Osteoblast (primary cell): ENCODE data around the gene CS. TPM values are rescaled to one million over a fixed set of nuclear protein-coding genes. Genes with fewer than 3 reads are reported as not detected.

ENCODE experiments used
- DNase-seq: peaks from one replicate; pipeline ENCODE4 v3.0.0; 2011; ENCODE audit warnings: low spot score, mixed read lengths; ENCODE audit not compliant: insufficient read length; ENCODE audit errors: missing footprints
- H2AFZ ChIP-seq: 2 replicates; pipeline ENCODE4 v1.6.0; 2011; ENCODE audit warnings: mild to moderate bottlenecking, low read length
- H3K27ac ChIP-seq: 2 replicates; pipeline ENCODE4 v1.5.1; 2011; ENCODE audit warnings: mild to moderate bottlenecking, low read depth, low read length, moderate library complexity
- H3K27me3 ChIP-seq: 2 replicates; pipeline ENCODE4 v1.6.0; 2012; ENCODE audit warnings: mild to moderate bottlenecking, control low read depth, inconsistent platforms, low read length, moderate library complexity; ENCODE audit not compliant: insufficient read depth
- H3K36me3 ChIP-seq: 2 replicates; pipeline ENCODE4 v1.5.1; 2011; ENCODE audit warnings: mild to moderate bottlenecking, low read length, control low read depth, moderate library complexity; ENCODE audit not compliant: insufficient read depth
- H3K4me1 ChIP-seq: 2 replicates; pipeline ENCODE4 v1.5.1; 2011; ENCODE audit warnings: mild to moderate bottlenecking, low read length, control low read depth, moderate library complexity; ENCODE audit not compliant: insufficient read depth
- H3K4me2 ChIP-seq: 2 replicates; pipeline ENCODE4 v1.6.0; 2011; ENCODE audit warnings: mild to moderate bottlenecking, low read length; ENCODE audit not compliant: insufficient read depth
- H3K4me3 ChIP-seq: fragments of 200-600 bp; sonication (generic); 3 replicates; pipeline ENCODE4 v1.5.1; 2012; ENCODE audit warnings: mild to moderate bottlenecking, low read length, inconsistent platforms; ENCODE audit not compliant: insufficient read depth
- H3K79me2 ChIP-seq: 2 replicates; pipeline ENCODE4 v1.6.0; 2012; ENCODE audit warnings: mild to moderate bottlenecking, low read length, control low read depth, inconsistent platforms; ENCODE audit not compliant: insufficient read depth
- H3K9me3 ChIP-seq: 2 replicates; pipeline ENCODE4 v1.5.1; 2011; ENCODE audit warnings: low read depth, low read length, control low read depth
- H4K20me1 ChIP-seq: 2 replicates; pipeline ENCODE4 v1.6.0; 2012; ENCODE audit warnings: mild to moderate bottlenecking, low read length, control low read depth; ENCODE audit not compliant: insufficient read depth
- total RNA-seq: library from RNA; depleted of rRNA; stranded (reverse); fragments of >200 nt; gene quantifications from 2 replicates; pipeline ENCODE4 v1.2.3, GENCODE V29; 2012
- TF ChIP-seq, protein P1 (sequence below): IDR thresholded peaks from 2 replicates; pipeline ENCODE4 v1.5.1; 2011; ENCODE audit warnings: mild to moderate bottlenecking, low read depth, low read length, moderate library complexity; ENCODE audit errors: extremely low read depth

The CS gene
- total RNA-seq, 1 donor: 106 TPM

DNA sequence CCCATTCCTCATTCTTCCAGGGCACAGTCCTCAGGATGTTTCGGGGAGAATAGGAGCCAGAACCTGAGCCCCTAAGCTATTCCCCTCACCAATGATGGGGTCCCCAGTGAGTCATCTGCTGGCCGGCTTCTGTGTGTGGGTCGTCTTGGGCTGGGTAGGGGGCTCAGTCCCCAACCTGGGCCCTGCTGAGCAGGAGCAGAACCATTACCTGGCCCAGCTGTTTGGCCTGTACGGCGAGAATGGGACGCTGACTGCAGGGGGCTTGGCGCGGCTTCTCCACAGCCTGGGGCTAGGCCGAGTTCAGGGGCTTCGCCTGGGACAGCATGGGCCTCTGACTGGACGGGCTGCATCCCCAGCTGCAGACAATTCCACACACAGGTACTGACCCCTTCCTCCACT, 68.9 kb downstream of the CS start:
- Histone ChIP-seq H3K4me1 (no peaks in the 10 kb centered on the region), H3K36me3 (peaks cover 3% of the 10 kb centered on the region), H3K27ac (no peak overlapping the region), H3K4me2 (no peak overlapping the region), H3K9me3 (no peaks in the 10 kb centered on the region), H4K20me1 (no peaks in the 10 kb centered on the region), H3K79me2 (no peaks in the 10 kb centered on the region), H3K27me3 (no peaks in the 10 kb centered on the region), H2AFZ (no peak overlapping the region), H3K4me3 (no peak overlapping the region)
- DNase-seq: peak; percentile 45
- TF ChIP-seq, protein P1, sequence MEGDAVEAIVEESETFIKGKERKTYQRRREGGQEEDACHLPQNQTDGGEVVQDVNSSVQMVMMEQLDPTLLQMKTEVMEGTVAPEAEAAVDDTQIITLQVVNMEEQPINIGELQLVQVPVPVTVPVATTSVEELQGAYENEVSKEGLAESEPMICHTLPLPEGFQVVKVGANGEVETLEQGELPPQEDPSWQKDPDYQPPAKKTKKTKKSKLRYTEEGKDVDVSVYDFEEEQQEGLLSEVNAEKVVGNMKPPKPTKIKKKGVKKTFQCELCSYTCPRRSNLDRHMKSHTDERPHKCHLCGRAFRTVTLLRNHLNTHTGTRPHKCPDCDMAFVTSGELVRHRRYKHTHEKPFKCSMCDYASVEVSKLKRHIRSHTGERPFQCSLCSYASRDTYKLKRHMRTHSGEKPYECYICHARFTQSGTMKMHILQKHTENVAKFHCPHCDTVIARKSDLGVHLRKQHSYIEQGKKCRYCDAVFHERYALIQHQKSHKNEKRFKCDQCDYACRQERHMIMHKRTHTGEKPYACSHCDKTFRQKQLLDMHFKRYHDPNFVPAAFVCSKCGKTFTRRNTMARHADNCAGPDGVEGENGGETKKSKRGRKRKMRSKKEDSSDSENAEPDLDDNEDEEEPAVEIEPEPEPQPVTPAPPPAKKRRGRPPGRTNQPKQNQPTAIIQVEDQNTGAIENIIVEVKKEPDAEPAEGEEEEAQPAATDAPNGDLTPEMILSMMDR: no peak

DNA sequence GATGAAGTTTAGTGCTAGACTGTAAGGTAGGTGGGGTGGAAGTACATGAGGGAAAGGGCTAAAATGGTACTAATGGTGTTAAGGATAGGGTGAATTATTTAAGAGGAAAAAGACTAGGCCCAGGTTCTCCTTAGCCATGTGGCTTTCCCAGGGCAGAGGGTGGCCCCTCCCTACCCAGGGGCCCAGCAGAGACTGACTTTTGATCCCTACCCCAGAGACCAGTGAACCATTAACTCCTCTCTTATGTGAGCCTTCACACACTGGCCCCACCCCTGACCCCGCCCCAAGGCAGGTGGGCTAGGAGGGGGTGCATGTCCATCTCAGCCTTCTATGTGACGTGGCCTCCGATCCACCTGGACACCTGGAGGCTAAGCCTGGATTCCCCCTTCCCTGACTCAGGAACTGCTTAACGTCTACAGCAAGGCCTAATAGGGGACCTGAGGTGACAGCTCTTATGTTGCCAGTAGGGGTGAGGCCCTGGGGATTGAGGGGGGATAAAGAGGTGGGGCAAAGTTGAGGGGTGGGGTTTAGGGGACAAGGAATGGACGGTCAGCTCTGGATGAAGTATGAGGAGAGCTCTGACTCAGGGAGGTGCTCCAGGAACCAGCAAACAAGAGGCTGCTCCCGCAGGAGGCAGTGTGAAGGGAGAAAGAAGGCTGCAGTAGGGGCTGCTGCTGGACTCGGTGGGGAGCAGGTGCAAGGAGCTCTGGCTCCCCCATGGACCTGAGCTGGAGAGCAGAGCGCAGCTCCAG, 69.5 kb downstream of the CS start:
- Histone ChIP-seq H3K9me3 (no peaks in the 10 kb centered on the region), H2AFZ (no peak overlapping the region), H3K79me2 (no peaks in the 10 kb centered on the region), H3K4me3 (no peak overlapping the region), H3K36me3 (peaks cover 3% of the 10 kb centered on the region), H4K20me1 (no peaks in the 10 kb centered on the region), H3K4me1 (no peaks in the 10 kb centered on the region), H3K4me2 (no peak overlapping the region), H3K27me3 (no peaks in the 10 kb centered on the region), H3K27ac (no peak overlapping the region)
- peak; percentile 72 for DNase-seq
- TF ChIP-seq, protein P1: no peak

DNA sequence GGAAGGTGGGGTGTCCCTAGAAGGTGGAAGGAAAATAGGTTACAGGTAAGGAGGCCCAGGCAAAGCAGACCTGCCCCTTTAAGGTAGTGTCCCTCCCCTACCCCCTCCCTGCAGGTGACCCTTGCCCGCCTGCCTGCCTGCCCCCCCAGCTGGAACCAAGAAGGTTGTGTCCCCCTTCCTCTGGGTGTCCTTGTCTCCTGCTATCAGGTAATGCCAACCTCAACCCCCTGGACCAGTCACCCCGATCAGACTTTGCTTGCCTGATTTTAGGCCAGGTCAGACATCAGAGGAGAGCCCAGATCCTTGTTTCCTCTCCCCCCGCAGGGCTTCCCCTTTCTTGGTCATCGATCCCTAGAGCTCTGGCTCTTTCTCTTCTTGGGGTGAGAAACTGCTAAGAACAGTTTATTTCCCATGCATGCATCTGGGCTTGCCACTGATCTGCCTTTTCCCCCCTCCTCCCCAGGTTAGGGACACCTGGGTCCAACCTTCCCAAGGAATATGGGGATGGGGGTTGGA, 70.2 kb downstream of the CS start, which contains the start of gene SLC39A5:
TSS of gene SLC39A5 (plus strand) at position 136 of the 516 bp plus-strand sequence. CDS start 1,224 bp downstream, outside the sequence.
- H3K4me2 ChIP-seq: no peak within 1 kb of the TSS
- no peaks in the 10 kb centered on the region for H3K9me3 ChIP-seq
- H3K4me3 ChIP-seq: no peak within 1 kb of the TSS
- H3K27ac ChIP-seq: no peak within 1 kb of the TSS
- H3K36me3 ChIP-seq: peaks cover 3% of the 10 kb centered on the region
- H4K20me1 ChIP-seq: no peaks in the 10 kb centered on the region
- no peaks in the 10 kb centered on the region for H3K79me2 ChIP-seq
- no peaks in the 10 kb centered on the region for H3K27me3 ChIP-seq
- peaks cover 5% of the 10 kb centered on the region for H3K4me1 ChIP-seq
- no peak within 1 kb of the TSS for H2AFZ ChIP-seq
- TF ChIP-seq, protein P1: no peak
- peak; percentile 55 for DNase-seq

DNA sequence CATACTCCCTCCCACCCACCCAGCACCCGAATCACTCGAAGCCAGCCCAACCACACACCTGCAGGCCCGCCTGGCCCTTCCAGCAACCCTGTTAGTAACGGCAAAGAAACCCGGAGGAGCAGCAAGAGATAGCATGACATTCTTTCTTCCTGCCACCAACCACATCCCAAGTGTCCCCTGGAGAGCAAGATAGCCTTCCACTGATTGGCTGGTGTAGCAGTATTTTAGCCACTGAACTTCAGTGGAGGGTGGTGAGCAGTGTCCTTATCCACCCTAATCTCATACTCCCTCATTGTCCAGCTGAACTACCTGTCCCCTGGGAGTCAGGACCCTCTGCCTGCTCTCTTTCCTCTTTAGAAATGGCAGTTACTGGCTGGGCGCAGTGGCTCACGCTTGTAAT, 71.0 kb downstream of the CS start:
- H4K20me1 ChIP-seq: no peaks in the 10 kb centered on the region
- no peak overlapping the region for H3K4me3 ChIP-seq
- H3K79me2 ChIP-seq: peaks cover 5% of the 10 kb centered on the region
- H3K36me3 ChIP-seq: peaks cover 3% of the 10 kb centered on the region
- H3K27me3 ChIP-seq: no peaks in the 10 kb centered on the region
- H3K4me2 ChIP-seq: no peak overlapping the region
- DNase-seq: peak; percentile 19
- H2AFZ ChIP-seq: no peak overlapping the region
- H3K9me3 ChIP-seq: no peaks in the 10 kb centered on the region
- TF ChIP-seq, protein P1: no peak
- no peak overlapping the region for H3K27ac ChIP-seq
- peaks cover 11% of the 10 kb centered on the region for H3K4me1 ChIP-seq
